PC-3 (cell line): ENCODE data around the gene VPREB3. TPM values are rescaled to one million over a fixed set of nuclear protein-coding genes. Genes with fewer than 3 reads are reported as not detected.
A peak's percentile ranks its signal among the peaks of the same experiment; 100 is the strongest.

Source experiments
- ATAC-seq: fragments of 200-7000 bp; cut with Tn5 transposase; 2 replicates; pipeline ENCODE4 v1.9.1; 2020; ENCODE audit warnings: mild to moderate bottlenecking, moderate library complexity
- BruUV-seq: library from RNA; stranded (reverse); fragments of 400-500 nt; replicated peaks from 2 replicates; lab custom pipeline; 2021; lab: Mats Ljungman, UMichigan
- CTCF ChIA-PET: fragments of 300-600 bp; sonication (Branson Sonifier 250); formaldehyde crosslinking; loops from one replicate; lab custom pipeline; 2022; ENCODE audit warnings: antibody characterized with exemption; lab: Charles Lee
- POLR2A ChIA-PET: fragments of 300-600 bp; sonication (Branson Sonifier 250); formaldehyde crosslinking; loops from one replicate; lab custom pipeline; 2022; ENCODE audit warnings: antibody characterized with exemption; ENCODE audit not compliant: unreplicated experiment; lab: Charles Lee
- DNase-seq: peaks from one replicate; pipeline ENCODE4 v3.0.0-alpha.2; 2015
- H2AFZ ChIP-seq: fragments of 300-600 bp; sonication (generic); 2 replicates; pipeline ENCODE4 v1.6.0; 2016; ENCODE audit warnings: antibody characterized with exemption, low read length
- H3F3A ChIP-seq: fragments of 300-600 bp; sonication (generic); one replicate; pipeline ENCODE4 v1.6.0; 2017; ENCODE audit warnings: antibody characterized with exemption, low read length, control low read depth, mild to moderate bottlenecking; ENCODE audit not compliant: unreplicated experiment
- H3K27ac ChIP-seq: fragments of 300-600 bp; sonication (generic); 2 replicates; pipeline ENCODE4 v1.5.1; 2016; ENCODE audit warnings: mild to moderate bottlenecking, low read length
- H3K27me3 ChIP-seq: fragments of 300-600 bp; sonication (generic); 2 replicates; pipeline ENCODE4 v1.6.1; 2016; ENCODE audit warnings: low read length, mixed read lengths
- H3K36me3 ChIP-seq: fragments of 300-600 bp; sonication (generic); 2 replicates; pipeline ENCODE4 v1.6.1; 2016; ENCODE audit warnings: low read depth, mixed run types, low read length, mixed read lengths
- H3K4me1 ChIP-seq: fragments of 300-600 bp; sonication (generic); 2 replicates; pipeline ENCODE4 v1.5.1; 2016; ENCODE audit warnings: low read length; ENCODE audit not compliant: insufficient read depth
- H3K4me2 ChIP-seq: fragments of 300-600 bp; sonication (generic); 2 replicates; pipeline ENCODE4 v1.6.0; 2016; ENCODE audit warnings: low read length
- H3K4me3 ChIP-seq: fragments of 300-600 bp; sonication (generic); 2 replicates; pipeline ENCODE4 v1.5.1; 2016; ENCODE audit warnings: mild to moderate bottlenecking, low read length, mixed read lengths
- H3K79me2 ChIP-seq: fragments of 300-600 bp; sonication (generic); 2 replicates; pipeline ENCODE4 v1.6.1; 2017; ENCODE audit warnings: low read length, mixed read lengths
- H3K9ac ChIP-seq: fragments of 300-600 bp; sonication (generic); 2 replicates; pipeline ENCODE4 v1.6.0; 2016; ENCODE audit warnings: mild to moderate bottlenecking, low read length
- H3K9me2 ChIP-seq: fragments of 300-600 bp; sonication (generic); replicated peaks from 2 replicates; pipeline ENCODE4 v1.6.1; 2016; ENCODE audit warnings: mixed run types, low read length, mixed read lengths
- H3K9me3 ChIP-seq: fragments of 300-600 bp; sonication (generic); 2 replicates; pipeline ENCODE4 v1.6.1; 2016; ENCODE audit warnings: low read length, mixed read lengths
- H4K20me1 ChIP-seq: fragments of 300-600 bp; sonication (generic); 2 replicates; pipeline ENCODE4 v1.6.1; 2016; ENCODE audit warnings: low read length, mixed read lengths
- EZH2 ChIP-seq: fragments of 300-600 bp; sonication (generic); IDR thresholded peaks from one replicate; pipeline ENCODE4 v1.6.1; 2017; ENCODE audit warnings: antibody characterized with exemption, mild to moderate bottlenecking, low read length; ENCODE audit not compliant: unreplicated experiment
- EZH2phosphoT487 ChIP-seq: fragments of 300-600 bp; sonication (generic); IDR thresholded peaks from 2 replicates; pipeline ENCODE4 v1.6.1; 2018; ENCODE audit warnings: mild to moderate bottlenecking, antibody characterized with exemption, low read length, borderline replicate concordance
- intact Hi-C: fragments of 100-400 bp; cut with micrococcal nuclease; formaldehyde crosslinking; loops from 2 replicates; pipeline ENCODE4 v1.9.0; 2023
- total RNA-seq: library from RNA; depleted of rRNA; stranded (reverse); fragments of >200 nt; gene quantifications from 2 replicates; pipeline ENCODE4 v1.2.3, GENCODE V29; 2014
- TF ChIP-seq, protein P1 (sequence below): fragments of 300-600 bp; sonication (generic); conservative IDR thresholded peaks from 2 replicates; pipeline ENCODE4 v1.5.1; 2017; ENCODE audit warnings: antibody characterized with exemption, low read depth, mild to moderate bottlenecking, low read length

VPREB3 gene
- total RNA-seq, 1 experiment from 2014 or later, result 0.77 TPM

DNA sequence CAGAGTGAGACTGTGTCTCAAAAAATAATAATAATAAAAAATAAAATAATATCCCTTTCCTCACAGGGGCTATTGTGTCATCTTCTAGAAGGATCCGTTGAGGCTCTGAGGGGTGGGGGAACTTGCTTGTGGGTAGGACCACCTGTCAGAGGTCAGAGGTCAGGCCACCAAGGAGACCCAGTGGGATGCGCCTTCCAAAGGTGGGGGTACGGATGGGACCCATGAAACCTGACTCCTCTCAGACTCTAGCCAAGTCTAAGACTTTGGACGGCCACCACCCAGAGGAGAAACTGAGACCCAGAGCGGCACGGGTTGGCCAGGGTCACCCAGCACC is 18.1 kb upstream of the VPREB3 start:
- Histone ChIP-seq H3K9ac (no peak overlapping the region), H3K27ac (no peak overlapping the region), H3F3A (no peaks in the 10 kb centered on the region), H2AFZ (peak overlapping the region; percentile 76), H4K20me1 (no peaks in the 10 kb centered on the region), H3K4me3 (peak overlapping the region; percentile 58), H3K79me2 (peaks cover 11% of the 10 kb centered on the region), H3K9me2 (no peaks in the 10 kb centered on the region), H3K36me3 (no peaks in the 10 kb centered on the region), H3K27me3 (no peaks in the 10 kb centered on the region), H3K4me1 (no peaks in the 10 kb centered on the region; the same call in 1 of the 2 replicates), H3K9me3 (no peaks in the 10 kb centered on the region), H3K4me2 (peak overlapping the region; percentile 76)
- DNase-seq, result no peak
- BruUV-seq, result no TSS peak
- POLR2A ChIA-PET, result interaction anchor here (0.6 kb wide), 1 partner anchor 238 kb away, joined by 3 read pairs; no protein-coding TSS in a partner anchor
- intact Hi-C loops, result no loop called here
- TF ChIP-seq EZH2phosphoT487 (no peak), EZH2 (no peak)
- TF ChIP-seq, protein P1, sequence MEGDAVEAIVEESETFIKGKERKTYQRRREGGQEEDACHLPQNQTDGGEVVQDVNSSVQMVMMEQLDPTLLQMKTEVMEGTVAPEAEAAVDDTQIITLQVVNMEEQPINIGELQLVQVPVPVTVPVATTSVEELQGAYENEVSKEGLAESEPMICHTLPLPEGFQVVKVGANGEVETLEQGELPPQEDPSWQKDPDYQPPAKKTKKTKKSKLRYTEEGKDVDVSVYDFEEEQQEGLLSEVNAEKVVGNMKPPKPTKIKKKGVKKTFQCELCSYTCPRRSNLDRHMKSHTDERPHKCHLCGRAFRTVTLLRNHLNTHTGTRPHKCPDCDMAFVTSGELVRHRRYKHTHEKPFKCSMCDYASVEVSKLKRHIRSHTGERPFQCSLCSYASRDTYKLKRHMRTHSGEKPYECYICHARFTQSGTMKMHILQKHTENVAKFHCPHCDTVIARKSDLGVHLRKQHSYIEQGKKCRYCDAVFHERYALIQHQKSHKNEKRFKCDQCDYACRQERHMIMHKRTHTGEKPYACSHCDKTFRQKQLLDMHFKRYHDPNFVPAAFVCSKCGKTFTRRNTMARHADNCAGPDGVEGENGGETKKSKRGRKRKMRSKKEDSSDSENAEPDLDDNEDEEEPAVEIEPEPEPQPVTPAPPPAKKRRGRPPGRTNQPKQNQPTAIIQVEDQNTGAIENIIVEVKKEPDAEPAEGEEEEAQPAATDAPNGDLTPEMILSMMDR, result no peak
- CTCF ChIA-PET, result interaction anchor here (0.7 kb wide), 1 partner anchor 85 kb away, joined by 4 read pairs; the partner anchor contains the start of gene SLC2A11
- no peak for ATAC-seq

DNA sequence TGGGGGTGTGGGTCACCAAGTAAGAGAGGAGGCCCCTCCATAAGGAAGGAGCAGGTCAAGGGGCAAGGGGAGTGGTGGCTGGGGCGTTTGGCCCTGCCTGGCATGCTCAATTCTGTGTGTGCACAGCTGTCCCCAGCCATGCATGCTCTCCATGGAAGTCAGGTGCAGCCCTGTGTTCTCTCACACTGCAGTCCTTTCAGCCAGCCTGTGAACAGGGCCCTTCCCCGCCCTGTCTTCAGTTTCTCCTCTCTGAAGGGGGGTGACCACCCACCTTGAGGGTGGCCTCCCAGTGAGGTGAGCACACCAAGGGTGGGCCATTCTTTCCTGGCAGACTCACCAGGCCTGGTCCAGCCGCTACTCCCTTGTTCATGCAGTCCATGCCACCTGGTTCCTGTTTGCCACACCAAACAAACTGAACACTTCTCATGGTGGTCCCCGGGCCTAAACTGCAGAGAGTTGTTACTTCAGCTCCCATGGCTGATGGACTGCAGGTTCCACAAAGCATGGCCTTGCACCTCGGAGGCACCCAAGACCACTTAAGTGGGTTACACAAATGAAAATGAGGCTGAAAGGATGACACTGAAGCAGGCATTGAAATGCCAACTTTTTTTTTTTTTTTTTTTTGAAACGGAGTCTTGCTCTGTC is 15.2 kb upstream of the VPREB3 start:
- H3K4me2 ChIP-seq, result no peak overlapping the region
- H3K4me1 ChIP-seq, result peaks cover 4% of the 10 kb centered on the region; the same call in 1 of the 2 replicates
- no peak overlapping the region for H3K9ac ChIP-seq
- ATAC-seq (no peak), DNase-seq (no peak)
- CTCF ChIA-PET, result no interaction called here
- no peak overlapping the region for H2AFZ ChIP-seq
- intact Hi-C loops, result loop anchor here (5.0 kb wide), 1 partner anchor 78 kb away; no protein-coding TSS in a partner anchor
- peaks cover 5% of the 10 kb centered on the region; the same call in 1 of the 2 replicates for H3K36me3 ChIP-seq
- POLR2A ChIA-PET, result no interaction called here
- no peaks in the 10 kb centered on the region for H4K20me1 ChIP-seq
- no peaks in the 10 kb centered on the region for H3F3A ChIP-seq
- no peaks in the 10 kb centered on the region for H3K27me3 ChIP-seq
- H3K79me2 ChIP-seq, result peaks cover 22% of the 10 kb centered on the region
- no TSS peak for BruUV-seq
- no peaks in the 10 kb centered on the region for H3K9me3 ChIP-seq
- TF ChIP-seq EZH2 (no peak), EZH2phosphoT487 (no peak)
- TF ChIP-seq, protein P1, result no peak
- H3K4me3 ChIP-seq, result no peak overlapping the region
- H3K9me2 ChIP-seq, result no peaks in the 10 kb centered on the region
- no peak overlapping the region for H3K27ac ChIP-seq
